Inflammatory macrophage (primary cell): ENCODE results near the gene RETREG3.
"Not testable (repeated sequence)": the region's sequence is repeated elsewhere in the genome, so short reads cannot be mapped to it uniquely, and the experiment has no call there.

Experiments used
- DNase-seq, 2 donors: peaks; one replicate each; pipeline ENCODE4 v3.0.0-alpha.2; 2020 to 2022

The RETREG3 gene

GRCh38 chr17:42568341-42569111, 40.6 kb downstream of the RETREG3 start:
- DNase-seq, result no peak

GRCh38 chr17:42566883-42567573, 42.1 kb downstream of the RETREG3 start, which contains the start of gene MLX:
Gene MLX (plus strand): TSS chr17:42567100. CDS start chr17:42567125, 25 bp downstream.
- DNase-seq, result peak; percentile 96 to 97

- no peak for DNase-seq
Measured at GRCh38 chr17:42566215-42566882, 42.8 kb downstream of the RETREG3 start.

GRCh38 chr17:42565523-42566214, 43.5 kb downstream of the RETREG3 start:
- no peak for DNase-seq

GRCh38 chr17:42564815-42565522, 44.2 kb downstream of the RETREG3 start:
- no peak for DNase-seq

GRCh38 chr17:42563950-42564349, 45.2 kb downstream of the RETREG3 start:
- DNase-seq, result no peak

- no peak for DNase-seq
Measured at GRCh38 chr17:42563543-42563942, 45.6 kb downstream of the RETREG3 start.

GRCh38 chr17:42563143-42563509, 46.0 kb downstream of the RETREG3 start:
- peak in 1 of 2 donors; percentile 19 for DNase-seq

- DNase-seq, result peak in 1 of 2 donors; percentile 20
Measured at GRCh38 chr17:42562388-42563142, 46.6 kb downstream of the RETREG3 start.

GRCh38 chr17:42561897-42562387, 47.2 kb downstream of the RETREG3 start, which contains the start of gene COASY:
Gene COASY (plus strand): TSS chr17:42562148. CDS start chr17:42562623, 475 bp downstream.
- peak; percentile 98 for DNase-seq

- DNase-seq, result no peak
Measured at GRCh38 chr17:42560246-42560645, 48.9 kb downstream of the RETREG3 start.

GRCh38 chr17:42559075-42559474, 50.1 kb downstream of the RETREG3 start:
- no peak for DNase-seq

GRCh38 chr17:42555961-42556617, 53.1 kb downstream of the RETREG3 start:
- not testable (repeated sequence) for DNase-seq

- no peak for DNase-seq
Measured at GRCh38 chr17:42555122-42555622, 54.0 kb downstream of the RETREG3 start.

GRCh38 chr17:42554250-42555121, 54.7 kb downstream of the RETREG3 start:
- peak; percentile 58 to 76 for DNase-seq

- no peak for DNase-seq
Measured at GRCh38 chr17:42553866-42554249, 55.3 kb downstream of the RETREG3 start.

- DNase-seq, result no peak
Measured at GRCh38 chr17:42553161-42553818, 55.9 kb downstream of the RETREG3 start.

- not testable (repeated sequence) for DNase-seq
Measured at GRCh38 chr17:42552736-42553135, 56.4 kb downstream of the RETREG3 start, which contains the start of gene HSD17B1. Gene HSD17B1 (plus strand): TSS chr17:42552923. CDS start chr17:42552934, 11 bp downstream.
